BLaER1 treated with 17β-estradiol and CSF1 and Interleukin-3, amounts not matched to agents 10 nM and 100 nM (cell line): ENCODE data around the gene PGM2.
"Not testable (repeated sequence)": the region's sequence is repeated elsewhere in the genome, so short reads cannot be mapped to it uniquely, and the experiment has no call there.

Source experiments
- H3K27ac ChIP-seq, 11 experiments: shearing (Covaris generic); formaldehyde crosslinking; 2 replicates each; pipeline ENCODE4 v1.8.1; 2022
- H3K27me3 ChIP-seq, 11 experiments: shearing (Covaris generic); formaldehyde crosslinking; 2 replicates each; pipeline ENCODE4 v1.8.1; 2022
- H3K36me3 ChIP-seq, 11 experiments: shearing (Covaris generic); formaldehyde crosslinking; 2 replicates each; pipeline ENCODE4 v1.8.1; 2022
- H3K4me1 ChIP-seq, 10 experiments: shearing (Covaris generic); formaldehyde crosslinking; 2 replicates each; pipeline ENCODE4 v1.8.1; 2022
- H3K4me2 ChIP-seq, 11 experiments: shearing (Covaris generic); formaldehyde crosslinking; 2 replicates each; pipeline ENCODE4 v1.8.1; 2022
- H3K4me3 ChIP-seq, 10 experiments: shearing (Covaris generic); formaldehyde crosslinking; 2 replicates each; pipeline ENCODE4 v1.8.1; 2022
- H3K9ac ChIP-seq, 11 experiments: shearing (Covaris generic); formaldehyde crosslinking; 2 replicates each; pipeline ENCODE4 v1.8.1; 2022
- H3K9me3 ChIP-seq, 11 experiments: shearing (Covaris generic); formaldehyde crosslinking; replicated peaks in 1 of 11; 2 replicates each; pipeline ENCODE4 v1.8.1; 2022
- H4K20me1 ChIP-seq, 11 experiments: shearing (Covaris generic); formaldehyde crosslinking; 2 replicates each; pipeline ENCODE4 v1.8.1; 2022
- Cebpa-rat ChIP-seq, 11 experiments: shearing (Covaris generic); IDR thresholded peaks; 2 replicates each; pipeline ENCODE4 v1.8.1; 2022

The PGM2 gene

GRCh38 chr4:37812713-37813112, 13.8 kb upstream of the PGM2 start:
- no peaks in the 10 kb centered on the region for H3K27me3 ChIP-seq
- no peak overlapping the region for H3K9ac ChIP-seq
- H3K4me3 ChIP-seq = no peak overlapping the region
- no peaks in the 10 kb centered on the region for H3K36me3 ChIP-seq
- H3K9me3 ChIP-seq = peaks cover 0 to 9% (median 0%) of the 10 kb centered on the region in 11 experiments; a peak in 5 of 22 replicates
- no peaks in the 10 kb centered on the region for H4K20me1 ChIP-seq
- H3K4me1 ChIP-seq = peaks cover 0 to 8% (median 6%) of the 10 kb centered on the region in 10 experiments; a peak in 14 of 20 replicates
- no peak overlapping the region for H3K4me2 ChIP-seq
- H3K27ac ChIP-seq = no peak overlapping the region
- TF ChIP-seq Cebpa-rat (IDR thresholded peaks at IDR 0.05) = no peak

- no peak overlapping the region for H3K27ac ChIP-seq
- TF ChIP-seq Cebpa-rat (IDR thresholded peaks at IDR 0.05) = no peak
- H3K4me1 ChIP-seq = peaks cover 0 to 8% (median 6%) of the 10 kb centered on the region in 10 experiments; a peak in 14 of 20 replicates
- H3K27me3 ChIP-seq = no peaks in the 10 kb centered on the region
- peak overlapping the region in 9 of 11 experiments; percentile 5 to 51 (median 27); a peak in 9 of 22 replicates for H3K4me2 ChIP-seq
- no peaks in the 10 kb centered on the region for H4K20me1 ChIP-seq
- no peak overlapping the region for H3K9ac ChIP-seq
- H3K9me3 ChIP-seq = peaks cover 0 to 20% (median 11%) of the 10 kb centered on the region in 11 experiments; a peak in 12 of 22 replicates
- H3K36me3 ChIP-seq = no peaks in the 10 kb centered on the region
- no peak overlapping the region for H3K4me3 ChIP-seq
These were observed 10.9 kb upstream of the PGM2 start for GRCh38 chr4:37815591-37815990.

- TF ChIP-seq Cebpa-rat (IDR thresholded peaks at IDR 0.05) = no peak
- Histone ChIP-seq H3K4me1 (peaks cover 0 to 8% (median 6%) of the 10 kb centered on the region in 10 experiments; a peak in 14 of 20 replicates), H3K27me3 (no peaks in the 10 kb centered on the region), H4K20me1 (no peaks in the 10 kb centered on the region), H3K9ac (no peak overlapping the region), H3K4me2 (peak overlapping the region in 9 of 11 experiments; percentile 5 to 51 (median 27); a peak in 9 of 22 replicates), H3K36me3 (no peaks in the 10 kb centered on the region), H3K27ac (no peak overlapping the region), H3K9me3 (peaks cover 0 to 20% (median 11%) of the 10 kb centered on the region in 11 experiments; a peak in 12 of 22 replicates), H3K4me3 (no peak overlapping the region)
These were observed 10.5 kb upstream of the PGM2 start for GRCh38 chr4:37816006-37816405.

GRCh38 chr4:37816719-37817118, 9.8 kb upstream of the PGM2 start:
- no peaks in the 10 kb centered on the region for H4K20me1 ChIP-seq
- peaks cover 0 to 8% (median 6%) of the 10 kb centered on the region in 10 experiments; a peak in 14 of 20 replicates for H3K4me1 ChIP-seq
- no peak overlapping the region for H3K27ac ChIP-seq
- peaks cover 0 to 20% (median 11%) of the 10 kb centered on the region in 11 experiments; a peak in 12 of 22 replicates for H3K9me3 ChIP-seq
- H3K4me2 ChIP-seq = no peak overlapping the region
- no peak for TF ChIP-seq Cebpa-rat (IDR thresholded peaks at IDR 0.05)
- no peaks in the 10 kb centered on the region for H3K27me3 ChIP-seq
- no peaks in the 10 kb centered on the region for H3K36me3 ChIP-seq
- no peak overlapping the region for H3K9ac ChIP-seq
- no peak overlapping the region for H3K4me3 ChIP-seq

GRCh38 chr4:37818752-37819151, 7.7 kb upstream of the PGM2 start:
- no peak overlapping the region for H3K4me3 ChIP-seq

GRCh38 chr4:37820458-37820857, 6.0 kb upstream of the PGM2 start:
- not testable (repeated sequence) for H3K9ac ChIP-seq, H3K27ac ChIP-seq, H3K27me3 ChIP-seq, H3K4me2 ChIP-seq, H3K4me3 ChIP-seq, H4K20me1 ChIP-seq, H3K36me3 ChIP-seq
- peaks cover 0 to 14% (median 11%) of the 10 kb centered on the region in 11 experiments; a peak in 11 of 22 replicates for H3K9me3 ChIP-seq
- peaks cover 6 to 15% (median 13%) of the 10 kb centered on the region in 10 experiments for H3K4me1 ChIP-seq

More at GRCh38 chr4:37818752-37819151, 7.7 kb upstream of the PGM2 start:
- Histone ChIP-seq H4K20me1 (no peaks in the 10 kb centered on the region), H3K4me2 (no peak overlapping the region), H3K36me3 (no peaks in the 10 kb centered on the region), H3K9ac (no peak overlapping the region), H3K27ac (no peak overlapping the region), H3K4me1 (peaks cover 0 to 8% (median 6%) of the 10 kb centered on the region in 10 experiments; a peak in 14 of 20 replicates), H3K9me3 (peaks cover 0 to 20% (median 11%) of the 10 kb centered on the region in 11 experiments; a peak in 12 of 22 replicates), H3K27me3 (no peaks in the 10 kb centered on the region)
- no peak for TF ChIP-seq Cebpa-rat (IDR thresholded peaks at IDR 0.05)

- H3K27ac ChIP-seq = no peak overlapping the region
- no peaks in the 10 kb centered on the region for H3K36me3 ChIP-seq
- no peak for TF ChIP-seq Cebpa-rat (IDR thresholded peaks at IDR 0.05)
- H3K4me1 ChIP-seq = peaks cover 6 to 11% (median 8%) of the 10 kb centered on the region in 10 experiments
- H4K20me1 ChIP-seq = no peaks in the 10 kb centered on the region
- no peak overlapping the region for H3K4me2 ChIP-seq
- H3K9me3 ChIP-seq = peaks cover 0 to 14% (median 11%) of the 10 kb centered on the region in 11 experiments; a peak in 10 of 22 replicates
- H3K27me3 ChIP-seq = no peaks in the 10 kb centered on the region
- no peak overlapping the region for H3K4me3 ChIP-seq
- H3K9ac ChIP-seq = no peak overlapping the region
These were observed 4.4 kb upstream of the PGM2 start for GRCh38 chr4:37821953-37822605.

- H3K9me3 ChIP-seq, H3K27me3 ChIP-seq: not testable (repeated sequence)
- Histone ChIP-seq H3K9ac (peak overlapping the region; percentile 77 to 89 (median 85)), H4K20me1 (peaks cover 0 to 15% (median 0%) of the 10 kb centered on the region in 11 experiments; a peak in 5 of 22 replicates), H3K36me3 (peaks cover 7 to 13% (median 8%) of the 10 kb centered on the region in 11 experiments), H3K27ac (peak overlapping the region; percentile 50 to 85 (median 78); a peak in 21 of 22 replicates), H3K4me2 (peak overlapping the region; percentile 81 to 98 (median 91)), H3K4me3 (peak overlapping the region; percentile 78 to 99 (median 91)), H3K4me1 (peaks cover 25 to 41% (median 33%) of the 10 kb centered on the region in 10 experiments)
These were observed 985 bp upstream of the PGM2 start for GRCh38 chr4:37825501-37825900.

- no peaks in the 10 kb centered on the region for H3K9me3 ChIP-seq
- no peaks in the 10 kb centered on the region for H3K27me3 ChIP-seq
- peaks cover 25 to 41% (median 33%) of the 10 kb centered on the region in 10 experiments for H3K4me1 ChIP-seq
- H3K36me3 ChIP-seq = peaks cover 12 to 18% (median 12%) of the 10 kb centered on the region in 11 experiments
- H3K4me2 ChIP-seq = peak overlapping the region; percentile 81 to 98 (median 91)
- TF ChIP-seq Cebpa-rat (IDR thresholded peaks at IDR 0.05) = no peak
- H3K9ac ChIP-seq = peak overlapping the region; percentile 77 to 89 (median 85)
- H3K4me3 ChIP-seq = peak overlapping the region; percentile 78 to 99 (median 91)
- H3K27ac ChIP-seq = peak overlapping the region; percentile 50 to 85 (median 78); a peak in 21 of 22 replicates
- peaks cover 0 to 15% (median 0%) of the 10 kb centered on the region in 11 experiments; a peak in 5 of 22 replicates for H4K20me1 ChIP-seq
These were observed 555 bp upstream of the PGM2 start for GRCh38 chr4:37825968-37826294.
